Transverse colon (tissue), 4 donors: ENCODE results near the gene IGSF9. TPM values are rescaled to one million over a fixed set of nuclear protein-coding genes. Genes with fewer than 3 reads are reported as not detected.

Experiments used
- DNase-seq: peaks from one replicate; pipeline ENCODE4 v3.0.0-alpha.2; 2019
- H3K27ac ChIP-seq, 4 donors: fragments of 200-600 bp; sonication (generic); 2 replicates each; pipeline ENCODE4 v1.5.1; 2016 to 2018; ENCODE audit warnings: inconsistent platforms in 4 of 4
- H3K27me3 ChIP-seq: fragments of 200-600 bp; sonication (generic); 2 replicates; pipeline ENCODE4 v1.5.1; 2017; ENCODE audit warnings: inconsistent platforms
- H3K36me3 ChIP-seq, 4 donors: fragments of 200-600 bp; sonication (generic); 2 replicates each; pipeline ENCODE4 v1.5.1; 2017 to 2019; ENCODE audit warnings: inconsistent platforms in 4 of 4
- H3K4me1 ChIP-seq, 4 donors: fragments of 200-600 bp; sonication (generic); 2 replicates each; pipeline ENCODE4 v1.5.1; 2017 to 2020; ENCODE audit warnings: inconsistent platforms in 4 of 4
- H3K4me3 ChIP-seq, 4 donors: fragments of 200-600 bp; sonication (generic); 1 replicate in 1 of 4; 2 replicates in 3 of 4; pipeline versions ENCODE4 v1.5.1 to v1.6.1; 2017 to 2019; ENCODE audit warnings: inconsistent platforms in 4 of 4
- H3K9me3 ChIP-seq, 2 donors: fragments of 200-600 bp; sonication (generic); 2 replicates each; pipeline ENCODE4 v1.5.1; 2017 to 2019; ENCODE audit warnings: inconsistent platforms in 2 of 2
- EP300 ChIP-seq: sonication (generic); formaldehyde crosslinking; IDR thresholded peaks from one replicate; pipeline ENCODE4 v1.6.1; 2017; ENCODE audit warnings: antibody characterized with exemption, low read depth
- POLR2A ChIP-seq: fragments of 450-650 bp; IDR thresholded peaks from one replicate; pipeline ENCODE4 v1.6.1; 2016; ENCODE audit warnings: antibody characterized with exemption, mild to moderate bottlenecking, moderate library complexity
- POLR2AphosphoS5 ChIP-seq, 3 donors: sonication (generic); formaldehyde crosslinking; IDR thresholded peaks; one replicate each; pipeline ENCODE4 v1.6.1; 2016; ENCODE audit warnings: antibody characterized with exemption in 3 of 3
- WGBS, 2 donors: methylation state at CpG; one replicate each; pipeline ENCODE4 v1.1.5; 2018; ENCODE audit warnings: low coverage in 1 of 2; 5-methylcytosine and 5-hydroxymethylcytosine counted together
- in situ Hi-C, 4 donors: fragments of 200-750 bp; cut with MboI; loops; one replicate each; pipeline versions ENCODE4 v1.15.0 to v1.15.1; 2017; ENCODE audit warnings: low sequenced_read_pairs in 3 of 4, low pct_ligation_motif_present in 1 of 4, low pct_unique_long_range_greater_than_20kb in 1 of 4
- intact Hi-C: fragments of 100-400 bp; cut with DNase I; formaldehyde crosslinking; loops from one replicate; pipeline ENCODE4 v1.15.1; 2023; ENCODE audit warnings: low total_unique reads
- total RNA-seq, 4 donors: library from RNA; depleted of rRNA; stranded (reverse); fragments of >200 nt; gene quantifications; one replicate each; pipeline ENCODE4 v1.1.0, GENCODE V29; 2016
- TF ChIP-seq, protein P1 (sequence below), 5 experiments: fragments of 200-600 bp in 3 of 5; fragments of 450-650 bp in 2 of 5; sonication (generic) in 3 of 5; IDR thresholded peaks; 1 replicate in 2 of 5; 2 replicates in 3 of 5; pipeline ENCODE4 v1.5.1; 2016 to 2017; ENCODE audit warnings: antibody characterized with exemption in 5 of 5, inconsistent platforms in 3 of 5, mild to moderate bottlenecking in 2 of 5, moderate library complexity in 1 of 5

IGSF9 gene
- total RNA-seq, 4 donors from 2014 or later = 40.7 to 137 (median 81.3) TPM

DNA sequence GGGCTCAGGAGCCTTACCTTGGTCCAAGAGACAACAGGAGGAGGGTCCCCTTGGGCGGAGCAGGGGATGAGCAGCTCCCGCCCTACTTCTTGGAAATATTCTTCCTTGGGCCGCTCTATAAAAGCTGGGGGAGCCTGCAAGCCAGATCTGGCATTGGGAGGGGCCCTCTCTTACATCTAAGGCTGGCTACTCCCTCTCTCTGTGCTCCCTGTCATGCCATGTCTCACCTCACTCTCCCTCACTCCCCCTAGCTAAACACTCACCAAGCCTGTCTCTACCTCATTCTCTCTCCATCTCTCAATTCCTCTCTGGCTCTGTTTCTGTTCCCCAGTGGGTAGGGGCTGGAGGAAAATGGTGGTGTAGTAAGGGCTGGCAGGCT is 13.6 kb downstream of the IGSF9 start:
- H3K4me3 ChIP-seq = no peak overlapping the region
- DNase-seq = no peak
- H3K9me3 ChIP-seq = no peaks in the 10 kb centered on the region
- H3K27ac ChIP-seq = no peak overlapping the region
- WGBS, 2 donors = 83 to 97% methylated on average over 3 of the region's 3 CpGs
- H3K4me1 ChIP-seq = peaks cover 3 to 9% (median 8%) of the 10 kb centered on the region in 4 donors
- intact Hi-C loops (no loop called here), in situ Hi-C loops (loop anchor here in 1 of 4 donors (10.0 kb wide), 1 partner anchor 73 kb away; no protein-coding TSS in a partner anchor)
- TF ChIP-seq, protein P1, sequence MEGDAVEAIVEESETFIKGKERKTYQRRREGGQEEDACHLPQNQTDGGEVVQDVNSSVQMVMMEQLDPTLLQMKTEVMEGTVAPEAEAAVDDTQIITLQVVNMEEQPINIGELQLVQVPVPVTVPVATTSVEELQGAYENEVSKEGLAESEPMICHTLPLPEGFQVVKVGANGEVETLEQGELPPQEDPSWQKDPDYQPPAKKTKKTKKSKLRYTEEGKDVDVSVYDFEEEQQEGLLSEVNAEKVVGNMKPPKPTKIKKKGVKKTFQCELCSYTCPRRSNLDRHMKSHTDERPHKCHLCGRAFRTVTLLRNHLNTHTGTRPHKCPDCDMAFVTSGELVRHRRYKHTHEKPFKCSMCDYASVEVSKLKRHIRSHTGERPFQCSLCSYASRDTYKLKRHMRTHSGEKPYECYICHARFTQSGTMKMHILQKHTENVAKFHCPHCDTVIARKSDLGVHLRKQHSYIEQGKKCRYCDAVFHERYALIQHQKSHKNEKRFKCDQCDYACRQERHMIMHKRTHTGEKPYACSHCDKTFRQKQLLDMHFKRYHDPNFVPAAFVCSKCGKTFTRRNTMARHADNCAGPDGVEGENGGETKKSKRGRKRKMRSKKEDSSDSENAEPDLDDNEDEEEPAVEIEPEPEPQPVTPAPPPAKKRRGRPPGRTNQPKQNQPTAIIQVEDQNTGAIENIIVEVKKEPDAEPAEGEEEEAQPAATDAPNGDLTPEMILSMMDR (IDR thresholded peaks at IDR 0.05) = no peak
- no peak for TF ChIP-seq POLR2A
- TF ChIP-seq EP300 = no peak
- no peak for TF ChIP-seq POLR2AphosphoS5 (IDR thresholded peaks at IDR 0.05)
- no peaks in the 10 kb centered on the region for H3K27me3 ChIP-seq
- no peaks in the 10 kb centered on the region for H3K36me3 ChIP-seq

DNA sequence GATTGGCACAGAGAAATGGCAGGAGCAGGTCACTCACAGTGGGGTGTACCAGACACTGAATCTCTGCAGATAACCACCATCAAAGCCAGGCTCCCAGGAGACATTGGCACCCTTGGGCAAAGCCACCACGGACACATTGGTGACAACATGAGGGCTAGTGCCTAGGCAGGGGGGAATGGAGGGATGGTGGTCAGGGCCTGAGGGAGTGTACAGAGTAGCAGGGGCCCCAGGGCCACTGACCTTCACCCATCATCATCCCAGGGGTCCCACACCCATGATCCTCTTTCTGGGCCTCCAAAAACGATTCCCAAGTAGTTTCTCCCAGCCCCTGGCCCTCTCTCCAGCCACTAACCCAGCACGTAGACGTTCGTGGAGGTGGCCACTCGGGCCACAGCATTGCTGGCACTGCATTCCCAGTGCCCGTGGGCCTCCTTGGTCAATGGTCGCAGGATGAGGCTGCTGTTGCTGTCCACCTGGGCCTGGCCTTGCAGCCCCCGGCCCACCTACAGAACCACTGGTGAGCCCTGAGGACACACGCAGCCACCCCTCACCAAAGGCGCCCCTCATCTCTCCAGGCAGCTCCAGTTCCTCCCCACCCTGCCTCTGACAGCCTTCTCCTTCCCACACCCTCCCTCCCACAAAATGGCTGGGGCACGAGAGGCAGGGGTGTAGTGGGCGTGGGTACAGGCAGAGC is 14.2 kb downstream of the IGSF9 start:
- TF ChIP-seq POLR2A = no peak
- TF ChIP-seq, protein P1 (IDR thresholded peaks at IDR 0.05) = no peak
- TF ChIP-seq POLR2AphosphoS5 (IDR thresholded peaks at IDR 0.05) = no peak
- in situ Hi-C loops (loop anchor here in 1 of 4 donors (10.0 kb wide), 1 partner anchor 74 kb away; no protein-coding TSS in a partner anchor), intact Hi-C loops (no loop called here)
- 86 to 100% methylated on average over 1 to 13 of the region's 13 CpGs for WGBS, 2 donors
- H3K4me1 ChIP-seq = peaks cover 0 to 5% (median 4%) of the 10 kb centered on the region in 4 donors
- H3K27ac ChIP-seq = no peak overlapping the region
- no peak overlapping the region for H3K4me3 ChIP-seq
- H3K36me3 ChIP-seq = no peaks in the 10 kb centered on the region
- H3K27me3 ChIP-seq = no peaks in the 10 kb centered on the region
- no peaks in the 10 kb centered on the region for H3K9me3 ChIP-seq
- DNase-seq = no peak

DNA sequence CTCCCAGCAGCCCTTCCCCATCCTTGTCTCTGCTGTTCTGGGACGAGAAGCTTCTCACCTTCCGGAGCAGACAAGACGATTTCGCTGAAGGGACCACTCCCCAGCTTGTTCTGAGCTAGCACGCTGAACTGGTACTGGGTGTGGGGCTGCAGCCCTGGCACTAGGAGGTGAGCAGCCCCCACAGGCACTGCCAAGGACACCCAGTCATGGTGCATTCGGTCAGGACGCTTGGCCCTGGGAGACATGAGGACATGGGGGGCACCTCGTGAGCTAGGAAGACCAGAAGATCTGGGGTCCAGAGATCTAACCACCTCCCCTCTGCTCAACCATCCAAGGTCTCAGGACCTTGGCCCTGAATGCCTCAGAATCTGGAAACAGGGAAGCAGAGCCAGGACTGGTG is 14.8 kb downstream of the IGSF9 start:
- H3K36me3 ChIP-seq = no peaks in the 10 kb centered on the region
- intact Hi-C loops (no loop called here), in situ Hi-C loops (loop anchor here in 1 of 4 donors (10.0 kb wide), 1 partner anchor 74 kb away; no protein-coding TSS in a partner anchor)
- 94% methylated on average over 8 of the region's 8 CpGs; no CpG with 5 or more reads in 1 of the 2 donors for WGBS, 2 donors
- H3K27me3 ChIP-seq = no peaks in the 10 kb centered on the region
- TF ChIP-seq POLR2A (no peak), POLR2AphosphoS5 (IDR thresholded peaks at IDR 0.05) (no peak), EP300 (no peak)
- TF ChIP-seq, protein P1 (IDR thresholded peaks at IDR 0.05) = no peak
- peaks cover 0 to 9% (median 7%) of the 10 kb centered on the region in 4 donors for H3K4me1 ChIP-seq
- H3K4me3 ChIP-seq = no peak overlapping the region
- DNase-seq = no peak
- no peak overlapping the region for H3K27ac ChIP-seq
- no peaks in the 10 kb centered on the region for H3K9me3 ChIP-seq

DNA sequence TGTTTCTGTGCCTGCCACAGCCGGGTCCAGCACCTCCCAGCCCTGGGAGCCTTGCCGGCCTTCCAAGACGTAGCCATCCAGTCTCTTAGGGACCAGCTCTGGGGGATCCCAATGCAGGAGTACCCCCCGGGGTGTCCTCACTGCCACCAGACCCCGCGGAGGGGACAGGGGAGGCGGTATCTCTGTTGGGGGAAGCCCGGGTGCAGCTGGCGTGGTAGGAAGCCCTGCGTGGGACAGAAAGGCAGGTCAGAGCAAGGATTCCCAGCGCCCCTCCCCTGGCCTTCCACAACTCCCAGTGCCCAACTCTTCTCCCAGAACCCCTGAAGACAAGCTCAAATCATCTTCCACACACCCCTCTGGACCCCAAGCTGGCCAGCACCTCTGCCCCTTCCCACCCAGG is 15.2 kb downstream of the IGSF9 start:
- intact Hi-C loops (no loop called here), in situ Hi-C loops (loop anchor here in 1 of 4 donors (10.0 kb wide), 1 partner anchor 75 kb away; no protein-coding TSS in a partner anchor)
- H3K27ac ChIP-seq = no peak overlapping the region
- H3K4me1 ChIP-seq = peaks cover 0 to 10% (median 7%) of the 10 kb centered on the region in 4 donors
- 80 to 85% methylated on average over 2 to 11 of the region's 11 CpGs for WGBS, 2 donors
- no peaks in the 10 kb centered on the region for H3K27me3 ChIP-seq
- H3K36me3 ChIP-seq = no peaks in the 10 kb centered on the region
- H3K4me3 ChIP-seq = no peak overlapping the region
- no peak for DNase-seq
- TF ChIP-seq EP300 (no peak), POLR2A (no peak), POLR2AphosphoS5 (IDR thresholded peaks at IDR 0.05) (no peak)
- TF ChIP-seq, protein P1 (IDR thresholded peaks at IDR 0.05) = no peak
- H3K9me3 ChIP-seq = no peaks in the 10 kb centered on the region
